Measurements from ENCODE around the gene AGAP6. TPM values are rescaled to one million over a fixed set of nuclear protein-coding genes. Genes with fewer than 3 reads are reported as not detected.
"Not testable (repeated sequence)": the region's sequence is repeated elsewhere in the genome, so short reads cannot be mapped to it uniquely, and the experiment has no call there.

Gene AGAP6
- total and polyA plus RNA-seq, 7 donors: 4.4 to 7.1 (median 5.8) TPM

GRCh38 chr10:50044941-50045664 is 56.9 kb downstream of the AGAP6 start:
- H3K27ac ChIP-seq: no peak overlapping the region
- ATAC-seq (no peak), DNase-seq (no peak)
- intact Hi-C loops (cut with DNase I): no loop called here
- TF ChIP-seq CTCF (IDR thresholded peaks at IDR 0.05): no peak
- no peak overlapping the region for H3K4me3 ChIP-seq
- no peaks in the 10 kb centered on the region for H3K4me1 ChIP-seq
- 67 to 79% (median 74%) methylated on average over 5 of the region's 5 CpGs for WGBS, 3 donors
- H3K36me3 ChIP-seq (ENCODE audit: insufficient read depth in 1 of 2, low read depth in 1 of 2): no peaks in the 10 kb centered on the region
- H3K9me3 ChIP-seq: no peaks in the 10 kb centered on the region
- no peaks in the 10 kb centered on the region for H3K27me3 ChIP-seq (ENCODE audit: insufficient read depth in 3 of 3, low read length in 2 of 3)

GRCh38 chr10:50046457-50046856 is 58.3 kb downstream of the AGAP6 start:
- DNase-seq; H3K27me3 ChIP-seq (ENCODE audit: insufficient read depth in 3 of 3, low read length in 2 of 3); H3K9me3 ChIP-seq; ATAC-seq; intact Hi-C loops (cut with DNase I); H3K4me3 ChIP-seq; H3K27ac ChIP-seq; H3K4me1 ChIP-seq; H3K36me3 ChIP-seq (ENCODE audit: insufficient read depth in 1 of 2, low read depth in 1 of 2): not testable (repeated sequence)
- 48 to 67% (median 55%) methylated on average over 9 of the region's 9 CpGs for WGBS, 3 donors

GRCh38 chr10:50047594-50047993 is 59.4 kb downstream of the AGAP6 start:
- intact Hi-C loops (cut with DNase I); ATAC-seq; H3K9me3 ChIP-seq; H3K4me1 ChIP-seq; DNase-seq; H3K27me3 ChIP-seq (ENCODE audit: insufficient read depth in 3 of 3, low read length in 2 of 3); H3K36me3 ChIP-seq (ENCODE audit: insufficient read depth in 1 of 2, low read depth in 1 of 2); H3K4me3 ChIP-seq; H3K27ac ChIP-seq: not testable (repeated sequence)
- WGBS, 3 donors: 72 to 91% (median 80%) methylated on average over 3 to 5 of the region's 5 CpGs

GRCh38 chr10:50051995-50052660 is 63.9 kb downstream of the AGAP6 start:
- H3K4me1 ChIP-seq; DNase-seq; H3K27ac ChIP-seq; H3K27me3 ChIP-seq (ENCODE audit: insufficient read depth in 3 of 3, low read length in 2 of 3); H3K4me3 ChIP-seq; ATAC-seq; H3K9me3 ChIP-seq; intact Hi-C loops (cut with DNase I); H3K36me3 ChIP-seq (ENCODE audit: insufficient read depth in 1 of 2, low read depth in 1 of 2): not testable (repeated sequence)
- 67 to 80% (median 74%) methylated on average over 3 of the region's 3 CpGs for WGBS, 3 donors

- H3K27ac ChIP-seq; H3K36me3 ChIP-seq (ENCODE audit: insufficient read depth in 1 of 2, low read depth in 1 of 2); H3K4me3 ChIP-seq; intact Hi-C loops (cut with DNase I); ATAC-seq; DNase-seq; H3K4me1 ChIP-seq; H3K27me3 ChIP-seq (ENCODE audit: insufficient read depth in 3 of 3, low read length in 2 of 3); H3K9me3 ChIP-seq: not testable (repeated sequence)
- WGBS, 3 donors: 62 to 65% (median 64%) methylated on average over 5 to 6 of the region's 6 CpGs
Measured at GRCh38 chr10:50052778-50053376, 64.7 kb downstream of the AGAP6 start.

GRCh38 chr10:50055494-50056292 is 67.5 kb downstream of the AGAP6 start:
- H3K4me1 ChIP-seq; H3K36me3 ChIP-seq (ENCODE audit: insufficient read depth in 1 of 2, low read depth in 1 of 2); ATAC-seq; H3K27ac ChIP-seq; DNase-seq; H3K27me3 ChIP-seq (ENCODE audit: insufficient read depth in 3 of 3, low read length in 2 of 3); H3K4me3 ChIP-seq; intact Hi-C loops (cut with DNase I); H3K9me3 ChIP-seq: not testable (repeated sequence)
- WGBS, 3 donors: 55 to 68% (median 63%) methylated on average over 5 of the region's 5 CpGs

- H3K4me1 ChIP-seq; intact Hi-C loops (cut with DNase I); H3K27me3 ChIP-seq (ENCODE audit: insufficient read depth in 3 of 3, low read length in 2 of 3); H3K9me3 ChIP-seq; H3K4me3 ChIP-seq; DNase-seq; H3K27ac ChIP-seq; ATAC-seq; H3K36me3 ChIP-seq (ENCODE audit: insufficient read depth in 1 of 2, low read depth in 1 of 2): not testable (repeated sequence)
- WGBS, 3 donors: 77 to 82% (median 79%) methylated on average over 8 of the region's 8 CpGs
Measured at GRCh38 chr10:50056654-50057053, 68.4 kb downstream of the AGAP6 start.

- H3K36me3 ChIP-seq (ENCODE audit: insufficient read depth in 1 of 2, low read depth in 1 of 2); H3K9me3 ChIP-seq; intact Hi-C loops (cut with DNase I); H3K27ac ChIP-seq; H3K27me3 ChIP-seq (ENCODE audit: insufficient read depth in 3 of 3, low read length in 2 of 3); H3K4me3 ChIP-seq; DNase-seq; H3K4me1 ChIP-seq; ATAC-seq: not testable (repeated sequence)
- WGBS, 3 donors: 77 to 86% (median 82%) methylated on average over 1 of the region's 1 CpG
Measured at GRCh38 chr10:50058727-50059126, 70.5 kb downstream of the AGAP6 start.

- H3K4me1 ChIP-seq; DNase-seq; intact Hi-C loops (cut with DNase I); H3K9me3 ChIP-seq; H3K36me3 ChIP-seq (ENCODE audit: insufficient read depth in 1 of 2, low read depth in 1 of 2); ATAC-seq; H3K27me3 ChIP-seq (ENCODE audit: insufficient read depth in 3 of 3, low read length in 2 of 3); H3K4me3 ChIP-seq; H3K27ac ChIP-seq: not testable (repeated sequence)
- 83 to 85% (median 84%) methylated on average over 10 of the region's 10 CpGs for WGBS, 3 donors
Measured at GRCh38 chr10:50059946-50060345, 71.7 kb downstream of the AGAP6 start.

Data from psoas muscle (tissue), 8 donors.